GM23338 (cell line): ENCODE results near the gene SOWAHA. TPM values are rescaled to one million over a fixed set of nuclear protein-coding genes. Genes with fewer than 3 reads are reported as not detected.

Experiments used
- ATAC-seq: fragments of 200-7000 bp; cut with Tn5 transposase; 3 replicates; pipeline ENCODE4 v1.9.1; 2020
- DNase-seq: peaks from one replicate; pipeline ENCODE4 v3.0.0-alpha.2; 2015; ENCODE audit warnings: low spot score
- H2AFZ ChIP-seq: fragments of 200-600 bp; sonication (generic); 2 replicates; pipeline ENCODE4 v1.8.0; 2016; ENCODE audit warnings: antibody characterized with exemption, mild to moderate bottlenecking, moderate library complexity
- H3F3A ChIP-seq: fragments of 200-600 bp; sonication (generic); replicated peaks from 2 replicates; pipeline ENCODE4 v1.8.0; 2017; ENCODE audit warnings: antibody characterized with exemption, mixed run types, low read depth
- H3K27ac ChIP-seq: fragments of 200-600 bp; sonication (generic); 2 replicates; pipeline ENCODE4 v1.6.1; 2016; ENCODE audit warnings: low read depth
- H3K27me3 ChIP-seq: fragments of 200-600 bp; sonication (generic); 2 replicates; pipeline ENCODE4 v1.8.0; 2016; ENCODE audit warnings: mild to moderate bottlenecking, mixed run types, moderate library complexity; ENCODE audit not compliant: insufficient read depth
- H3K36me3 ChIP-seq: fragments of 200-600 bp; sonication (generic); 2 replicates; pipeline ENCODE4 v1.8.0; 2016; ENCODE audit warnings: mild to moderate bottlenecking; ENCODE audit not compliant: insufficient read depth
- H3K4me1 ChIP-seq: fragments of 200-600 bp; sonication (generic); 2 replicates; pipeline ENCODE4 v1.8.0; 2016; ENCODE audit warnings: mild to moderate bottlenecking, moderate library complexity; ENCODE audit not compliant: insufficient read depth
- H3K4me2 ChIP-seq: fragments of 200-600 bp; sonication (generic); 2 replicates; pipeline ENCODE4 v1.7.1; 2017; ENCODE audit warnings: mixed run types
- H3K4me3 ChIP-seq: fragments of 200-600 bp; sonication (generic); 2 replicates; pipeline ENCODE4 v1.6.1; 2016; ENCODE audit warnings: mixed run types
- H3K79me2 ChIP-seq: fragments of 200-600 bp; sonication (generic); replicated peaks from 2 replicates; pipeline ENCODE4 v1.8.0; 2017; ENCODE audit warnings: mild to moderate bottlenecking; ENCODE audit not compliant: insufficient read depth
- H3K9me2 ChIP-seq: fragments of 200-600 bp; sonication (generic); 2 replicates; pipeline ENCODE4 v1.8.0; 2017; ENCODE audit not compliant: insufficient read depth
- H4K20me1 ChIP-seq: fragments of 200-600 bp; sonication (generic); replicated peaks from 2 replicates; pipeline ENCODE4 v1.8.0; 2017; ENCODE audit warnings: mild to moderate bottlenecking; ENCODE audit not compliant: insufficient read depth
- H3K27ac Mint-ChIP-seq: 2 replicates; pipeline ENCODE4 v1.8.0; 2020; ENCODE audit warnings: inconsistent platforms, mild to moderate bottlenecking, moderate library complexity, mixed read lengths
- H3K27me3 Mint-ChIP-seq: 3 replicates; pipeline ENCODE4 v1.8.0; 2022; ENCODE audit warnings: low read depth, mild to moderate bottlenecking, moderate library complexity, mixed read lengths, inconsistent platforms; ENCODE audit not compliant: insufficient read depth, poor library complexity
- H3K36me3 Mint-ChIP-seq: 3 replicates; pipeline ENCODE4 v1.8.0; 2021; ENCODE audit warnings: low read depth, mild to moderate bottlenecking, inconsistent platforms, moderate library complexity, mixed read lengths
- H3K4me1 Mint-ChIP-seq: 3 replicates; pipeline ENCODE4 v1.8.0; 2020; ENCODE audit warnings: mild to moderate bottlenecking, inconsistent platforms, mixed read lengths
- H3K4me3 Mint-ChIP-seq: 3 replicates; pipeline ENCODE4 v1.8.0; 2021; ENCODE audit warnings: moderate library complexity, mild to moderate bottlenecking, inconsistent platforms, mixed read lengths
- H3K9me3 Mint-ChIP-seq: 3 replicates; pipeline ENCODE4 v1.8.0; 2020; ENCODE audit warnings: moderate library complexity, mild to moderate bottlenecking, inconsistent platforms, mixed read lengths
- EZH2 ChIP-seq: fragments of 200-600 bp; sonication (generic); IDR thresholded peaks from one replicate; pipeline ENCODE4 v1.8.0; 2017; ENCODE audit warnings: antibody characterized with exemption, mild to moderate bottlenecking, low read depth; ENCODE audit not compliant: unreplicated experiment
- EZH2phosphoT487 ChIP-seq: fragments of 200-600 bp; sonication (generic); IDR thresholded peaks from one replicate; pipeline ENCODE4 v1.8.1; 2018; ENCODE audit warnings: antibody characterized with exemption; ENCODE audit not compliant: unreplicated experiment
- NANOG ChIP-seq: IDR thresholded peaks from 2 replicates; pipeline ENCODE4 v1.6.1; 2016; ENCODE audit warnings: antibody characterized with exemption, borderline replicate concordance
- POLR2AphosphoS5 ChIP-seq: IDR thresholded peaks from 2 replicates; pipeline ENCODE4 v1.6.1; 2016; ENCODE audit warnings: antibody characterized with exemption, low read depth
- STAT1 ChIP-seq: IDR thresholded peaks from one replicate; pipeline ENCODE4 v1.6.1; 2016; ENCODE audit warnings: antibody characterized with exemption; ENCODE audit not compliant: unreplicated experiment
- ZNF114 ChIP-seq: fragments of 250-450 bp; sonication (Bioruptor Pico); IDR thresholded peaks from 2 replicates; pipeline ENCODE4 v1.5.0; 2020; ENCODE audit warnings: mild to moderate bottlenecking, moderate library complexity
- polyA plus RNA-seq: library from polyadenylated mRNA; unstranded; fragments of >200 nt; fragmentation: Nextera tagmentation; extraction: Ambion mirVana; gene quantifications from 2 replicates; pipeline ENCODE4 v1.2.1, GENCODE V29; 2016
- total RNA-seq: library from RNA; depleted of rRNA; stranded (reverse); fragments of >200 nt; shearing (Covaris generic); gene quantifications from 2 replicates; pipeline ENCODE4 v1.2.3, GENCODE V29; 2014
- TF ChIP-seq, protein P1 (sequence below), 2 experiments: fragments of 200-600 bp in 1 of 2; sonication (generic) in 1 of 2; conservative IDR thresholded peaks; 2 replicates each; pipeline versions ENCODE4 v1.5.1 to v1.6.1; 2016 to 2017; ENCODE audit warnings: antibody characterized with exemption in 2 of 2, low read depth in 2 of 2, mild to moderate bottlenecking in 2 of 2, moderate library complexity in 1 of 2
- TF ChIP-seq, protein P2 (sequence below): IDR thresholded peaks from one replicate; pipeline ENCODE4 v1.6.1; 2018; ENCODE audit warnings: antibody characterized with exemption; ENCODE audit not compliant: unreplicated experiment
- TF ChIP-seq, protein P3 (sequence below): IDR thresholded peaks from 2 replicates; pipeline ENCODE4 v1.6.1; 2016; ENCODE audit warnings: antibody characterized with exemption

Gene SOWAHA
- total and polyA plus RNA-seq, 2 experiments from 2014 or later: 0.18 to 0.52 TPM

- TF ChIP-seq ZNF114: no peak
- TF ChIP-seq, protein P1, sequence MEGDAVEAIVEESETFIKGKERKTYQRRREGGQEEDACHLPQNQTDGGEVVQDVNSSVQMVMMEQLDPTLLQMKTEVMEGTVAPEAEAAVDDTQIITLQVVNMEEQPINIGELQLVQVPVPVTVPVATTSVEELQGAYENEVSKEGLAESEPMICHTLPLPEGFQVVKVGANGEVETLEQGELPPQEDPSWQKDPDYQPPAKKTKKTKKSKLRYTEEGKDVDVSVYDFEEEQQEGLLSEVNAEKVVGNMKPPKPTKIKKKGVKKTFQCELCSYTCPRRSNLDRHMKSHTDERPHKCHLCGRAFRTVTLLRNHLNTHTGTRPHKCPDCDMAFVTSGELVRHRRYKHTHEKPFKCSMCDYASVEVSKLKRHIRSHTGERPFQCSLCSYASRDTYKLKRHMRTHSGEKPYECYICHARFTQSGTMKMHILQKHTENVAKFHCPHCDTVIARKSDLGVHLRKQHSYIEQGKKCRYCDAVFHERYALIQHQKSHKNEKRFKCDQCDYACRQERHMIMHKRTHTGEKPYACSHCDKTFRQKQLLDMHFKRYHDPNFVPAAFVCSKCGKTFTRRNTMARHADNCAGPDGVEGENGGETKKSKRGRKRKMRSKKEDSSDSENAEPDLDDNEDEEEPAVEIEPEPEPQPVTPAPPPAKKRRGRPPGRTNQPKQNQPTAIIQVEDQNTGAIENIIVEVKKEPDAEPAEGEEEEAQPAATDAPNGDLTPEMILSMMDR (conservative IDR thresholded peaks at IDR 0.05; ENCODE audit: low read depth in 2 of 2): no peak
- TF ChIP-seq, protein P2, sequence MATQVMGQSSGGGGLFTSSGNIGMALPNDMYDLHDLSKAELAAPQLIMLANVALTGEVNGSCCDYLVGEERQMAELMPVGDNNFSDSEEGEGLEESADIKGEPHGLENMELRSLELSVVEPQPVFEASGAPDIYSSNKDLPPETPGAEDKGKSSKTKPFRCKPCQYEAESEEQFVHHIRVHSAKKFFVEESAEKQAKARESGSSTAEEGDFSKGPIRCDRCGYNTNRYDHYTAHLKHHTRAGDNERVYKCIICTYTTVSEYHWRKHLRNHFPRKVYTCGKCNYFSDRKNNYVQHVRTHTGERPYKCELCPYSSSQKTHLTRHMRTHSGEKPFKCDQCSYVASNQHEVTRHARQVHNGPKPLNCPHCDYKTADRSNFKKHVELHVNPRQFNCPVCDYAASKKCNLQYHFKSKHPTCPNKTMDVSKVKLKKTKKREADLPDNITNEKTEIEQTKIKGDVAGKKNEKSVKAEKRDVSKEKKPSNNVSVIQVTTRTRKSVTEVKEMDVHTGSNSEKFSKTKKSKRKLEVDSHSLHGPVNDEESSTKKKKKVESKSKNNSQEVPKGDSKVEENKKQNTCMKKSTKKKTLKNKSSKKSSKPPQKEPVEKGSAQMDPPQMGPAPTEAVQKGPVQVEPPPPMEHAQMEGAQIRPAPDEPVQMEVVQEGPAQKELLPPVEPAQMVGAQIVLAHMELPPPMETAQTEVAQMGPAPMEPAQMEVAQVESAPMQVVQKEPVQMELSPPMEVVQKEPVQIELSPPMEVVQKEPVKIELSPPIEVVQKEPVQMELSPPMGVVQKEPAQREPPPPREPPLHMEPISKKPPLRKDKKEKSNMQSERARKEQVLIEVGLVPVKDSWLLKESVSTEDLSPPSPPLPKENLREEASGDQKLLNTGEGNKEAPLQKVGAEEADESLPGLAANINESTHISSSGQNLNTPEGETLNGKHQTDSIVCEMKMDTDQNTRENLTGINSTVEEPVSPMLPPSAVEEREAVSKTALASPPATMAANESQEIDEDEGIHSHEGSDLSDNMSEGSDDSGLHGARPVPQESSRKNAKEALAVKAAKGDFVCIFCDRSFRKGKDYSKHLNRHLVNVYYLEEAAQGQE: no peak
- no peak for TF ChIP-seq STAT1
- no peak for TF ChIP-seq EZH2
- TF ChIP-seq, protein P3, sequence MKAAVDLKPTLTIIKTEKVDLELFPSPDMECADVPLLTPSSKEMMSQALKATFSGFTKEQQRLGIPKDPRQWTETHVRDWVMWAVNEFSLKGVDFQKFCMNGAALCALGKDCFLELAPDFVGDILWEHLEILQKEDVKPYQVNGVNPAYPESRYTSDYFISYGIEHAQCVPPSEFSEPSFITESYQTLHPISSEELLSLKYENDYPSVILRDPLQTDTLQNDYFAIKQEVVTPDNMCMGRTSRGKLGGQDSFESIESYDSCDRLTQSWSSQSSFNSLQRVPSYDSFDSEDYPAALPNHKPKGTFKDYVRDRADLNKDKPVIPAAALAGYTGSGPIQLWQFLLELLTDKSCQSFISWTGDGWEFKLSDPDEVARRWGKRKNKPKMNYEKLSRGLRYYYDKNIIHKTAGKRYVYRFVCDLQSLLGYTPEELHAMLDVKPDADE: no peak
- no peak for TF ChIP-seq POLR2AphosphoS5
Observed at GRCh38 chr5:132779961-132780360, 33.1 kb upstream of the SOWAHA start (continued).

- Histone ChIP-seq H3K4me3 (no peak overlapping the region), H3K36me3 (no peaks in the 10 kb centered on the region), H4K20me1 (0 out of 2 replicates have a peak, but pooled peaks cover under 1% of the 10 kb centered on the region), H2AFZ (no peak overlapping the region), H3K4me2 (no peak overlapping the region), H3K4me1 (peaks cover 17% of the 10 kb centered on the region), H3K27me3 (peaks cover 64% of the 10 kb centered on the region), H3K79me2 (no peaks in the 10 kb centered on the region; the same call in 1 of the 2 replicates), H3K27ac (no peak overlapping the region), H3K9me2 (no peaks in the 10 kb centered on the region), H3F3A (no peaks in the 10 kb centered on the region)
- DNase-seq: no peak
- Mint-ChIP-seq H3K9me3 (no peaks in the 10 kb centered on the region), H3K4me1 (peaks cover 21% of the 10 kb centered on the region), H3K4me3 (no peak overlapping the region), H3K36me3 (no peaks in the 10 kb centered on the region), H3K27me3 (peaks cover 20% of the 10 kb centered on the region), H3K27ac (no peak overlapping the region)
- TF ChIP-seq POLR2AphosphoS5: no peak
- no peak for TF ChIP-seq NANOG
- no peak for TF ChIP-seq EZH2phosphoT487
- no peak for ATAC-seq
Observed at GRCh38 chr5:132780577-132780976, 32.5 kb upstream of the SOWAHA start.
